UCSD-AML1 (cell line): ENCODE results near the gene DNAH3.

Source experiments
- DNase-seq: peaks from one replicate; lab custom pipeline; 2025; ENCODE audit not compliant: unreplicated experiment; lab: John Stamatoyannopoulos, UW

Gene DNAH3

GRCh38 chr16:20886320-20886719, 264.3 kb downstream of the DNAH3 start:
- DNase-seq = no peak

GRCh38 chr16:20884240-20884556, 266.4 kb downstream of the DNAH3 start:
- no peak for DNase-seq

DNA sequence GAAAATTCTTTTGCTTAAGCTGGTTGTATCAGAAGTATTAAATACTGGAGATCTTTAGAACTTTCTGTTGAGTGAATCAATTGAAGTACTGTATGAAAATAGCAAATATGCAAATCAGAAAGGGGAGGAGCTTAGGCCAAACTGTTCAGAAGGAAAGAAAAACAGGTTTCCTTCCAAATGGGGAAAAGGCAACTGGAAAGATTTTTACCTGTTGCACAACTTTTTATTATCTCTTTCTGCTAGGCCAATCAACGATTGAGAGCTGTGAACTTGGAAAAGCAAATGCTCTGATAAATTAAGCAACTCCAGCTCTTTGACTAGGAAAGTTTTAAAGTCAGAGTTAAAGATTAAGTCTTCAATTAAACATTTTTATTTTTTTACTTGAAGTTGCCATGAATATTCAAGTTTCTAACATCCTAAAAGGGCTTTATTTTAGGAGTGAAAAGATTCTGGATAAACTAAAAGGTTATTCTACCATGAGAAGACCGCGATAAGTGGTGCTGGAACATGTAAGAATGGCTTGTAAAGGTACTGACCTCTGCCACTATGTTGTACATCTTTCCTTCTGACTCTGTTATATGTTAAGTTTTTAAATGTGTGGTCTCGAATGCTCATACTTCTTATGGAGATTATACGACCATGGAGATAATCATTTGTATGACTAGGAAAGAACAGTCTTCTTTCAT, 266.9 kb downstream of the DNAH3 start:
- no peak for DNase-seq
